Esophagus squamous epithelium (tissue), 5 donors: ENCODE measurements around the gene RAB44. TPM values are rescaled to one million over a fixed set of nuclear protein-coding genes. Genes with fewer than 3 reads are reported as not detected.

Experiments
- DNase-seq: peaks from one replicate; lab custom pipeline; 2025; lab: John Stamatoyannopoulos, UW
- H3K27ac ChIP-seq, 4 donors: fragments of 200-600 bp; sonication (generic); one replicate each; pipeline ENCODE4 v1.5.1; 2016 to 2019; ENCODE audit warnings: mild to moderate bottlenecking in 1 of 4
- H3K27me3 ChIP-seq, 4 donors: fragments of 200-600 bp; sonication (generic); 1 replicate in 3 of 4; 2 replicates in 1 of 4; pipeline versions ENCODE4 v1.5.1 to v1.6.0; 2017 to 2021; ENCODE audit warnings: antibody characterized with exemption in 1 of 4
- H3K36me3 ChIP-seq, 3 donors: fragments of 200-600 bp; sonication (generic); one replicate each; pipeline ENCODE4 v1.5.1; 2016 to 2019
- H3K4me1 ChIP-seq, 3 donors: fragments of 200-600 bp; sonication (generic); one replicate each; pipeline ENCODE4 v1.5.1; 2017 to 2019
- H3K4me3 ChIP-seq, 4 donors: fragments of 200-600 bp; sonication (generic); 1 replicate in 3 of 4; 2 replicates in 1 of 4; pipeline ENCODE4 v1.5.1; 2016 to 2019; ENCODE audit warnings: mild to moderate bottlenecking in 2 of 4, moderate library complexity in 1 of 4
- H3K9me3 ChIP-seq, 3 donors: fragments of 200-600 bp; sonication (generic); one replicate each; pipeline ENCODE4 v1.5.1; 2016 to 2019
- CTCF ChIP-seq, 6 experiments: fragments of 450-650 bp in 4 of 6; fragments of 200-600 bp in 2 of 6; sonication (generic) in 2 of 6; IDR thresholded peaks; one replicate each; pipeline ENCODE4 v1.5.1; 2016 to 2019; ENCODE audit warnings: antibody characterized with exemption in 6 of 6, mild to moderate bottlenecking in 4 of 6, moderate library complexity in 4 of 6
- POLR2A ChIP-seq, 4 donors: fragments of 450-650 bp; IDR thresholded peaks; one replicate each; pipeline ENCODE4 v1.6.1; 2017; ENCODE audit warnings: antibody characterized with exemption in 4 of 4, mild to moderate bottlenecking in 4 of 4, moderate library complexity in 3 of 4
- WGBS, 2 donors: methylation state at CpG; one replicate each; pipeline ENCODE4 v1.1.5; 2018; 5-methylcytosine and 5-hydroxymethylcytosine counted together
- intact Hi-C: fragments of 100-400 bp; cut with DNase I; formaldehyde crosslinking; loops from one replicate; pipeline ENCODE4 v1.15.0; 2022
- small RNA-seq, 4 donors: library from RNA; depleted of rRNA; stranded (forward); fragments of <200 nt; gene quantifications; one replicate each; pipeline ENCODE3, GENCODE V24; 2016
- total RNA-seq, 4 donors: library from RNA; depleted of rRNA; stranded (reverse); fragments of >200 nt; gene quantifications; one replicate each; pipeline ENCODE4 v1.1.0, GENCODE V29; 2016
- donor health status: DM: yes; HTN: yes; CAD: no.

Gene RAB44
- total RNA-seq, 4 donors from 2014 or later: 0.11 to 0.76 (median 0.18) TPM; not detected in 1

GRCh38 chr6:36781669-36782068, 84.0 kb downstream of the RAB44 start:
- H3K4me3 ChIP-seq: no peak overlapping the region
- TF ChIP-seq CTCF (IDR thresholded peaks at IDR 0.05) (no peak), POLR2A (IDR thresholded peaks at IDR 0.05) (no peak)
- no peaks in the 10 kb centered on the region for H3K36me3 ChIP-seq
- intact Hi-C loops: no loop called here
- H3K27ac ChIP-seq: no peak overlapping the region
- H3K4me1 ChIP-seq: peaks cover 0 to 4% (median 0%) of the 10 kb centered on the region in 3 donors
- DNase-seq: no peak
- peaks cover 0 to 18% (median 0%) of the 10 kb centered on the region in 4 donors for H3K27me3 ChIP-seq
- 71 to 90% methylated on average over 2 to 6 of the region's 8 CpGs for WGBS, 2 donors
- H3K9me3 ChIP-seq: no peaks in the 10 kb centered on the region

Small RNA genes lying within 50 kb of the gene (small RNA-seq; reads per million reads assigned to genes)
- 0 reads per million in 4 donors for gene RF00019

Other genes with a start within 250 kb of the RAB44 start
- gene STK38, start 150.3 kb upstream of the RAB44 start, total RNA-seq: 10 to 100 TPM; 26.5 to 33.6 (median 30.3) TPM
- 100 to 1,000 TPM; 111 to 213 (median 185) TPM for gene SRSF3, start 103.5 kb upstream of the RAB44 start, total RNA-seq
- 100 to 1,000 TPM in 2 of 4 donors, 10 to 100 TPM in 2; 86.8 to 209 (median 131) TPM for gene CDKN1A, start 19.1 kb upstream of the RAB44 start, total RNA-seq
- gene CPNE5, start 141.6 kb downstream of the RAB44 start, total RNA-seq: 1 to 10 TPM; 1.2 to 2.5 (median 1.5) TPM
- gene PPIL1, start 177.0 kb downstream of the RAB44 start, total RNA-seq: 10 to 100 TPM; 13.4 to 35.4 (median 28.7) TPM
- gene C6orf89, start 188.1 kb downstream of the RAB44 start, total RNA-seq: 10 to 100 TPM; 18.6 to 34.9 (median 23.1) TPM